GM12872 (cell line): ENCODE data around the gene CFDP1.

Source experiments
- TF ChIP-seq, protein P1 (sequence below): IDR thresholded peaks from 3 replicates; pipeline ENCODE4 v1.5.1; 2011; ENCODE audit warnings: low read depth, mild to moderate bottlenecking, low read length, moderate library complexity; ENCODE audit not compliant: insufficient read depth

Gene CFDP1

DNA sequence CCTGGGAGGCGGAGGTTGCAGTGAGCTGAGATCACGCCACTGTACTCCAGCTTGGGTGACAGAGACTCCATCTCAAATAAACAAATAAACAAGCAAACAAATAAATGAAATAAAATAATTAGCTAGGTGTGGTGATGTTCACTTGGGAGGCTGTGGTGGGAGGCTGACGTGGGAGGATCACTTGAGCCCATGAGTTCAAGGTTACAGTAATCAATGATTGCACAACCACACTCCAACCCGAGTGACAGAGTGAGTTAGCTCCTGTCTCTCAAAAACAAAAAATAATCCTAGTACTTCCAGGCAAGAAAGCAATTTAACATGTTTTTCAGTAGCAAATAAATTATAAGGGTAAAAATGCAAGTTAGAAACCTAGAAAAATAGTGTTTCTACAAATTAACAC lies 26.4 kb downstream of the CFDP1 start:
- TF ChIP-seq, protein P1, sequence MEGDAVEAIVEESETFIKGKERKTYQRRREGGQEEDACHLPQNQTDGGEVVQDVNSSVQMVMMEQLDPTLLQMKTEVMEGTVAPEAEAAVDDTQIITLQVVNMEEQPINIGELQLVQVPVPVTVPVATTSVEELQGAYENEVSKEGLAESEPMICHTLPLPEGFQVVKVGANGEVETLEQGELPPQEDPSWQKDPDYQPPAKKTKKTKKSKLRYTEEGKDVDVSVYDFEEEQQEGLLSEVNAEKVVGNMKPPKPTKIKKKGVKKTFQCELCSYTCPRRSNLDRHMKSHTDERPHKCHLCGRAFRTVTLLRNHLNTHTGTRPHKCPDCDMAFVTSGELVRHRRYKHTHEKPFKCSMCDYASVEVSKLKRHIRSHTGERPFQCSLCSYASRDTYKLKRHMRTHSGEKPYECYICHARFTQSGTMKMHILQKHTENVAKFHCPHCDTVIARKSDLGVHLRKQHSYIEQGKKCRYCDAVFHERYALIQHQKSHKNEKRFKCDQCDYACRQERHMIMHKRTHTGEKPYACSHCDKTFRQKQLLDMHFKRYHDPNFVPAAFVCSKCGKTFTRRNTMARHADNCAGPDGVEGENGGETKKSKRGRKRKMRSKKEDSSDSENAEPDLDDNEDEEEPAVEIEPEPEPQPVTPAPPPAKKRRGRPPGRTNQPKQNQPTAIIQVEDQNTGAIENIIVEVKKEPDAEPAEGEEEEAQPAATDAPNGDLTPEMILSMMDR: no peak

DNA sequence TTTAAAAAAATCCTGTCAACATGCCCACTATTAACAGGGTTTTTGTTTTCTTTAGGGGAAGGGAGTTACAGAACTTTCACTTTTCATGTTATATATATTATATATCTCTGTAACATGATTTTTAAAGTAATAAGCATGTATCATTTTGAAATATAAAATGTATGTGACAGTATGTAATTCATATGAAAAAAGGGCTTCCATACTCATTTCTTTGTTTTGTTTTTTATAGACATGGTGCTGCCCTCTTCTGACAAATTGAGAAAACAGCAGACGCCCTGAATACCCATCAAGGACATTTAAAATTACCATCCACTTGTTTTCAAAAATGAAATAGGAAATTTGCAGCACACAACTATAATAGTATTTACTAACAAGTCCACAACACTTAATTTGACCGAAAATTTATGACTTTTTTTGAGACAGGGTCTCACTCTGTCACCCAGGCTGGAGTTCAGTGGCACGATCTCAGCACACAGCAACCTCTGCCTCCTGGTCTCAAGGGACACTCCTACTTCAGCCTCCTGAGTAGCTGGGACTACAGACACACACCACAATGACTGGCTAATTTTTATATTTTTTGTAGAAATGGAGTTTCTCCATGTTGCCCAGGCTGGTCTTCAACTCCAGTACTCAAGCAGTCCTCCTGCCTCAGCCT lies 30.4 kb downstream of the CFDP1 start:
- TF ChIP-seq, protein P1: peak; percentile 59

DNA sequence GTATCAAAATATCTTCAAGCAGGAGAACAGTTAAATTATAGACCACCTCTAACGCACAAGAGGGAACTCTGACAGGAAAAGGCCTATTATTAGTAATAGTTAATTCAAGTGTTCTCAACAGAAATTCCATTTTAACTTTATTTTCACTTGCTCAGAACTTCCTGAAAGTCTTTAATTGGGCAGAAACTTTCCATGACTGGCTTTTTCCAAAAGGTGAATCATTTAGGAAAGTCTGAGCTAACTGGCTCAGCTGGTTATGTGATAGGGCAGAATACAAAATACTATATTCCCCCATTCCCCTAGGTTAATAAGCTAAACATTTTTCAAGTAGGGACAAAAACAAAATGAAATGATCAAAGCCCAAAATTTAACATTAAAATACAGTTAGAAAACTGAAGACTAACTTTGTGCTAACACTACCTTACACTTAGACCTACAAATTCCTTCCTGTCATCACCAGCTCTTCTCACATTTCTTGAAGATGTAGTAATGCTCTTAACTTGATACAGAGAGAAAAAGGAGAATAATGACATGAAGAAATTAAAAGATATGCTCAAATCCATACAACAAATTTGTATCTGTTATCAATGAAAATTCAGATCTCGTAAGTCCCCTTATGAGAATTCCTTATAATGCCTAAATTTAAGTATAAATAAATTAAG lies 31.0 kb downstream of the CFDP1 start:
- TF ChIP-seq, protein P1: no peak

GRCh38 chr16:75401691-75402090 lies 31.6 kb downstream of the CFDP1 start:
- TF ChIP-seq, protein P1: no peak

GRCh38 chr16:75398333-75398732 lies 35.0 kb downstream of the CFDP1 start:
- TF ChIP-seq, protein P1: no peak

DNA sequence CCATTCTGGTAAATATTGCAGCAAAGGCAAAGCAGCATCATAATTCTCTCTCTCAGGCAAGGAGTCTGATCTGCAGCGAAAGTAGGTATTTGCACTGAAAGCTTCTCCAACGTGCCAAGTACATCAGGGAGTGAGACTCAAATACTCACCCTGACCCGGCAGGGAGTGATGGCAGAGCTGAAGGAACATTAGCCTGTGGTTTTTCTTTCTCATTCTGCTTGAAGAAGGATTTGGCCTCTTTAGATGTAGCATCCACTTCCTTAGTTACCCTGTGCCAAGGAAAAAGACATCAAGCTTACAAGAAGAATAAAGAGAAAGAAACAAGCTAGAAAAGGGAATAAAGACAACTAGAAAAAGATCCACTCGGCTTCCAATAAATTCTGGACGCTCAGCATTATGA lies 38.4 kb downstream of the CFDP1 start:
- TF ChIP-seq, protein P1: no peak

- TF ChIP-seq, protein P1: no peak
Observed at GRCh38 chr16:75392906-75393305, 40.4 kb downstream of the CFDP1 start.
